ENCODE results near the gene BORCS5. TPM values are rescaled to one million over a fixed set of nuclear protein-coding genes. Genes with fewer than 3 reads are reported as not detected.
A peak's percentile ranks its signal among the peaks of the same experiment; 100 is the strongest.
"Not testable (repeated sequence)": the region's sequence is repeated elsewhere in the genome, so short reads cannot be mapped to it uniquely, and the experiment has no call there.

BORCS5 gene
- total RNA-seq, 2 experiments from 2014 or later, result 25.7 to 28.4 TPM

DNA sequence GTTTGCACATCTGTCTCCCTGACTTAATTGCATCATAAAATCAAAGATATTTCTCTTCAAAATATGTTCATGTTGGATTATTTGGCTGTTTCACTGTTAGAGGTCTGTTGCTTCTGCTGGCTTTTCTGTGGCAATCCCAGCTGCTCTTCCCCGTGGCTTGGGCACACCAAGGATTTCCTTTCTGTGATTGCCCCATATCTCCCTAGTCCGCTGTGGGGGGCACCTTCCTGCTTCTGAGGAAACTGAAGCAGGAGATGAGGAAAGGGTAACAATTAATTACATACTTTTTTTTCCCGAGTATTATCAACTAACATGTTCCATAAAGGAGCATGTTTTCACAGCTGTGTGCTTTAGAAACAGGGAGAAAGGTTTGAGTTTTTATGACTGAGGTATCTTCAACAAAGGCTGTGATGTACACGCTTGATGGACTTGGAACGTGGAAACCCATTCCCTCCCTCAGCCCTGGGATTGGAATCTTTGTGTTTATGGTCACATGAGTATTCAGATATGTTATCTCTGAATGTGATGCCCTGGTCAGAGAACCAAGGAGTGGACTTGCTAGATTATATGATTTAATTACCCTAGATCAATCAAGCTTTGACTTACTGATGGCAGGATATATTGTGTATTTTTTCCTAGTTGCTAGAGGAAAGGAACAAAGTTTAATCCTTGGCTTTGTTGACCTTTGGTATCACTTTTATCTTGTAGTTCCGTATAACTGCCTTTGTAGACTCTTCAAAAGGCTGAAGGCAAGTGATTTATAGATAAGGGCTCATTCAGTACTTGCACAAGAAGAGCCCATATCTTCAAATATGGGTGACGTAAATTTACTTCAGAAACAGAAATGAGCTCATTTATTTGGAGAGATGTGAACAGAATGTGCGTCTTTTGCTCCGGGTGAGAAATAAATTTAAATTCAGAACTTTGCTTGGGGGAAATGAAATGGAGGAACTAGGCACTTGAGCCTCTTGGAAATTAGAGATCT, 46.7 kb downstream of the BORCS5 start:
- POLR2A ChIA-PET, result no interaction called here
- no peaks in the 10 kb centered on the region for H3K27me3 Mint-ChIP-seq
- peaks cover 30% of the 10 kb centered on the region for H3K4me1 Mint-ChIP-seq
- H3K9me3 Mint-ChIP-seq, result peaks cover 8% of the 10 kb centered on the region
- H3K4me3 Mint-ChIP-seq, result no peak overlapping the region
- peaks cover 32% of the 10 kb centered on the region for H3K36me3 Mint-ChIP-seq (ENCODE audit: low read depth)
- DNase-seq, result no peak
- H3K27ac Mint-ChIP-seq, result peak overlapping the region; percentile 2
- CTCF ChIA-PET, result interaction anchor here (0.6 to 2.6 kb wide), 7 partner anchors 9 to 31 kb away, joined by 3 to 16 read pairs (median 5); no protein-coding TSS in a partner anchor

DNA sequence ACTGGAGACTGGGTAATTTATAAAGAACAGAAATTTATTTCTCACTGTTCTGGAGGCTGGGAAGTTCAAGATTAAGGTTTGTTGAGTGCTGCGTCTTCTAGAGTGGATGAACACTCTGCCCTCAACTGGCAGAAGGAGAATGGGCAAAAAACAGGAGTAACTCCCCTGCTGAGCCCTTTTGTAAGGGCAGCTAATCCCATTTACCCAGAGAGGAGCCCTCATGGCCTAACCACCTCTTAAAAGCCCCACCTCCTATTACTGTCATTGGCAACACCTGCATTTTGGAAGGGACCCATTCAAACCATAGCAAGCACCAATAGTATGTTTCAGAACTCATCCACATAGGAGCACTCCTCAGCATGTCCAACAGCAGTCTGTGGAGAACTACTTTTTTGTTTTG, 47.4 kb downstream of the BORCS5 start:
- H3K4me3 Mint-ChIP-seq, result no peak overlapping the region
- POLR2A ChIA-PET, result no interaction called here
- H3K4me1 Mint-ChIP-seq, result peaks cover 35% of the 10 kb centered on the region

DNA sequence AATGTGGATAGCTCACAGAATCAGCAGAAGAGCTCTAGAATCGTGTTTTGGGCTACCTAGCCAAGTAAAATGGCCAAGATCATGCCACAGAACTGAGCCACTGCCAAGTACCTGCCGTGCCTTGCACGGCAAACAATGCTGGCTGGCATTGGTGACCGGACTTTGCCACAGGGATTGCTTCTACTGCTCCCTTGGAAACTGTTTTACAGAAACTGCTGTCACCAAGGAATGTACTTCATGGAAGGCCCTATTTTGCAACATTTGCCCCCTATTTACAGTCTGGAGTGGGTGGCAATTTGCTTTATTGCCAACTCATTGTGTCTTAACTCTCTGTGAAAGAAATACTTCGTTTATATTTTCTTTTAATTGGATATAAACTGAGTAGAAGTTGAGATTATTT, 49.0 kb downstream of the BORCS5 start:
- H3K27me3 Mint-ChIP-seq, result no peaks in the 10 kb centered on the region
- H3K9me3 Mint-ChIP-seq, result peaks cover 11% of the 10 kb centered on the region
- POLR2A ChIA-PET, result no interaction called here
- peaks cover 34% of the 10 kb centered on the region for H3K4me1 Mint-ChIP-seq
- H3K36me3 Mint-ChIP-seq (ENCODE audit: low read depth), result peaks cover 36% of the 10 kb centered on the region
- CTCF ChIA-PET, result interaction anchor here (1.0 to 1.1 kb wide), 2 partner anchors 10 to 40 kb away, joined by 3 to 6 read pairs; no protein-coding TSS in a partner anchor
- H3K4me3 Mint-ChIP-seq, result no peak overlapping the region
- no peak for DNase-seq
- H3K27ac Mint-ChIP-seq, result no peak overlapping the region

More for the DNA sequence above, 47.4 kb downstream of the BORCS5 start:
- no peaks in the 10 kb centered on the region for H3K27me3 Mint-ChIP-seq
- DNase-seq, result no peak
- H3K9me3 Mint-ChIP-seq, result peaks cover 8% of the 10 kb centered on the region
- H3K27ac Mint-ChIP-seq, result peak overlapping the region; percentile 2
- peaks cover 35% of the 10 kb centered on the region for H3K36me3 Mint-ChIP-seq (ENCODE audit: low read depth)
- CTCF ChIA-PET, result interaction anchor here (1.0 to 2.6 kb wide), 3 partner anchors 10 to 18 kb away, joined by 3 to 16 read pairs (median 11); no protein-coding TSS in a partner anchor

DNA sequence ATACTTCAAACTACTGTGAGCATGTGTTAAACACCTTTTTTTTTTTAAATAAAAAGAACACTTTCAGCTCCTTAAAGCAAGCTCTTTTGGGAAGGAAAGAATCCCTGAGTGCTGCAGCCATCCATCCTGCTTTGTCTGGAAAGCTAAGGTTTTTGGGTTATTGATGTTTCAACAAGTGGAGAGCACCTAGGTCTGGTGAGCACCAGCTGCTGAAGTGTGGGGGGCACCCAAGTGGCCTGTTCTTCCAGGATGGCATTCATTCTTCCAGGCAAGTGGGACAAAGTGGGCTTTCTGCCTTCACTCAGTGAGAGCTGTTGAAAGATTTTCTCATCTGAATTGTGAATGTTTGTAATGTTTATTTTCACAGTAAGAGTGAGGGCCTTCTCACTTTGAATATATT, 49.9 kb downstream of the BORCS5 start:
- DNase-seq, result no peak

DNA sequence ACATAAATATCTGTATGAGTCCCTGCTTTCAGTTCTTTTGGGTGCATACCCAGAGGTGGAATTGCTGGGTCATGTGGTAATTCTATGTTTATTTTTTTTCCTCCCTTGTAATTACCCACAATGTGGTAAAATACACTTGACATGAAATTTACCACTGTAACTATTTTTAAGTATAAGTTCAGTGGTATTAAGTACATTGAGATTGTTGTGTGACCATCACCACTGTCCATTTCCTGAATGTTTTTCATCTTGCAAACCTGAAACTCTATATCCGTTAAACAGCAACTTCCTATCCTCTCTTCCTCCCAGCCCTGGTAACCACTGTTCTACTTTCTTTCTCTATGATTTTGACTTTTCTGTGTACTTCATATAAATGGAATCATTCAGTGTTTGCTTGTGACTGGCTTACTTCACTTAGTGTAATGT, 51.4 kb downstream of the BORCS5 start:
- Mint-ChIP-seq H3K4me3 (no peak overlapping the region), H3K4me1 (peaks cover 30% of the 10 kb centered on the region), H3K36me3 (ENCODE audit: low read depth) (peaks cover 43% of the 10 kb centered on the region), H3K27ac (peak overlapping the region; percentile 77), H3K9me3 (peaks cover 10% of the 10 kb centered on the region), H3K27me3 (no peaks in the 10 kb centered on the region)
- ChIA-PET POLR2A (no interaction called here), CTCF (no interaction called here)
- peak; percentile 12 for DNase-seq

More for the DNA sequence above, 49.9 kb downstream of the BORCS5 start:
- ChIA-PET POLR2A (no interaction called here), CTCF (interaction anchor here (0.6 to 1.0 kb wide), 2 partner anchors 10 to 330 kb away, joined by 3 to 6 read pairs; no protein-coding TSS in a partner anchor)
- H3K27me3 Mint-ChIP-seq, result no peaks in the 10 kb centered on the region
- H3K36me3 Mint-ChIP-seq (ENCODE audit: low read depth), result peaks cover 37% of the 10 kb centered on the region
- peaks cover 34% of the 10 kb centered on the region for H3K4me1 Mint-ChIP-seq
- H3K4me3 Mint-ChIP-seq, result no peak overlapping the region
- H3K27ac Mint-ChIP-seq, result no peak overlapping the region
- H3K9me3 Mint-ChIP-seq, result peaks cover 13% of the 10 kb centered on the region

- POLR2A ChIA-PET, H3K4me3 Mint-ChIP-seq, DNase-seq, H3K27me3 Mint-ChIP-seq, H3K27ac Mint-ChIP-seq, CTCF ChIA-PET: not testable (repeated sequence)
- Mint-ChIP-seq H3K36me3 (ENCODE audit: low read depth) (peaks cover 37% of the 10 kb centered on the region), H3K9me3 (peaks cover 10% of the 10 kb centered on the region), H3K4me1 (peaks cover 19% of the 10 kb centered on the region)
These were observed 52.5 kb downstream of the BORCS5 start for GRCh38 chr12:12409337-12409736.

DNA sequence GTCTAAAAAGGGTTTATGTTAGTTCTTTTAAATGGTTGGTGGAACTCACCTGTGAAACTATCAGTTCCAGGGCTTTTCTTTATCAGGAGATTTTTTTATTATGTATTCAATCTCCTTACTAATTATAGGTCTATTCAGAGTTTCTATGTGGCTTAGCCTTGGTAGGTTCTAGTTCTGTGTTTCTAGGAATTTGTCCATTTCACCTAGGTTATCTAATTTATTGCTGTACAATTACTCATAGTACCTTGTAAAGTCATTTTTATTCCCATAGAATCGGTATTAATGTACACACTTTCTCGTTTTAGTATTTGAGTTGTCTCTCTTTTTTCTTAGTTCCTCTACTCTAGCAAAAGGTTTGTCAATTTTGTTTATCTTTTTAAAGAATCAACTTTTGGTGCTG, 59.0 kb downstream of the BORCS5 start:
- no peaks in the 10 kb centered on the region for H3K27me3 Mint-ChIP-seq
- peaks cover 15% of the 10 kb centered on the region for H3K9me3 Mint-ChIP-seq
- H3K36me3 Mint-ChIP-seq (ENCODE audit: low read depth), result peaks cover 42% of the 10 kb centered on the region
- no peak for DNase-seq
- POLR2A ChIA-PET, result no interaction called here
- H3K4me3 Mint-ChIP-seq, result no peak overlapping the region
- H3K27ac Mint-ChIP-seq, result peak overlapping the region; percentile 27
- CTCF ChIA-PET, result interaction anchor here (1.0 to 1.1 kb wide), 2 partner anchors 10 to 15 kb away, joined by 3 to 6 read pairs; no protein-coding TSS in a partner anchor
- H3K4me1 Mint-ChIP-seq, result peaks cover 11% of the 10 kb centered on the region

DNA sequence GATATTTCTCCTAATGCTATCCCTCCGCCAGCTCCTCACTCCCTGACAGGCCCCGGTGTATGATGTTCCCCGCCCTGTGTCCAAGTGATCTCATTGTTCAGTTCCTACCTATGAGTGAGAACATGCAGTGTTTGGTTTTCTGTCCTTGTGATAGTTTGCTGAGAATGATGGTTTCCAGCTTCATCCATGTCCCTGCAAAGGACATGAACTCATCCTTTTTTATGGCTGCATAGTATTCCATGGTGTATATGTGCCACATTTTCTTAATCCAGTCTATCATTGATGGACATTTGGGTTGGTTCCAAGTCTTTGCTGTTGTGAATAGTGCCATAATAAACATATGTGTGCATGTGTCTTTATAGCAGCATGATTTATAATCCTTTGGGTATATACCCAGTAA, 62.3 kb downstream of the BORCS5 start:
- H3K27ac Mint-ChIP-seq, DNase-seq, H3K27me3 Mint-ChIP-seq, H3K4me3 Mint-ChIP-seq, POLR2A ChIA-PET: not testable (repeated sequence)
- Mint-ChIP-seq H3K9me3 (peaks cover 31% of the 10 kb centered on the region), H3K4me1 (peaks cover 15% of the 10 kb centered on the region), H3K36me3 (ENCODE audit: low read depth) (peaks cover 53% of the 10 kb centered on the region)
- CTCF ChIA-PET, result interaction anchor here (0.9 to 1.0 kb wide), 3 partner anchors 17 to 27 kb away, joined by 3 read pairs; no protein-coding TSS in a partner anchor

- POLR2A ChIA-PET, result no interaction called here
- DNase-seq, result no peak
These were observed 66.5 kb downstream of the BORCS5 start for GRCh38 chr12:12423367-12423766.

GRCh38 chr12:12425001-12425400, 68.1 kb downstream of the BORCS5 start:
- Mint-ChIP-seq H3K36me3 (ENCODE audit: low read depth) (peaks cover 52% of the 10 kb centered on the region), H3K27me3 (no peaks in the 10 kb centered on the region), H3K9me3 (peaks cover 37% of the 10 kb centered on the region), H3K4me3 (no peak overlapping the region), H3K4me1 (peaks cover 20% of the 10 kb centered on the region), H3K27ac (no peak overlapping the region)
- DNase-seq, result no peak
- ChIA-PET POLR2A (no interaction called here), CTCF (interaction anchor here (0.6 to 1.5 kb wide), 3 partner anchors 10 to 120 kb away, joined by 4 to 8 read pairs (median 5); no protein-coding TSS in a partner anchor)

More at GRCh38 chr12:12423367-12423766, 66.5 kb downstream of the BORCS5 start:
- Mint-ChIP-seq H3K4me3 (no peak overlapping the region), H3K4me1 (peaks cover 11% of the 10 kb centered on the region), H3K27ac (no peak overlapping the region), H3K9me3 (peaks cover 40% of the 10 kb centered on the region), H3K36me3 (ENCODE audit: low read depth) (peaks cover 59% of the 10 kb centered on the region), H3K27me3 (no peaks in the 10 kb centered on the region)
- CTCF ChIA-PET, result interaction anchor here (0.9 to 1.2 kb wide), 4 partner anchors 11 to 21 kb away, joined by 3 to 8 read pairs (median 3); no protein-coding TSS in a partner anchor

DNA sequence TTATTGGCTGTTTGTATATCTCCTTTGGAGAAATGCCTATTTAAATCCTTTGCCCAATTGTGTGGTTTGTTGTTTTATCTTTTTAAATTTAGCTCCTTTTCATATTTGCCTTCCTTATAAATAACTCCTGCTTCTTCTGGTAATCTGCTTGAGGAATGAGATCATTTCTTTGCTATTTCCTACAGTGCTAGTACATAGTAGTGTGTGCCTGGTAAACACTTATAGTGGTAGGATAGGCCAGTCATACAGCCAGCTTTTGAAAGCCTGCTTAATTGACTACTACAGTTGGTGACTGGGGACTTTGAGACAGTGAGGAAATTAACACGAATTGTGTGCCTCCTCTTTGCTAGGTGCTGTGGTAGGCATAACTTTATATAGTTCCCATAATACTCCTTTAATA, 68.7 kb downstream of the BORCS5 start:
- no peak for DNase-seq
- ChIA-PET POLR2A (no interaction called here), CTCF (interaction anchor here (0.6 to 1.5 kb wide), 3 partner anchors 9 to 119 kb away, joined by 4 to 8 read pairs (median 5); no protein-coding TSS in a partner anchor)
- Mint-ChIP-seq H3K9me3 (peaks cover 36% of the 10 kb centered on the region), H3K27ac (no peak overlapping the region), H3K4me1 (peaks cover 21% of the 10 kb centered on the region), H3K27me3 (no peaks in the 10 kb centered on the region), H3K36me3 (ENCODE audit: low read depth) (peaks cover 48% of the 10 kb centered on the region), H3K4me3 (no peak overlapping the region)

DNA sequence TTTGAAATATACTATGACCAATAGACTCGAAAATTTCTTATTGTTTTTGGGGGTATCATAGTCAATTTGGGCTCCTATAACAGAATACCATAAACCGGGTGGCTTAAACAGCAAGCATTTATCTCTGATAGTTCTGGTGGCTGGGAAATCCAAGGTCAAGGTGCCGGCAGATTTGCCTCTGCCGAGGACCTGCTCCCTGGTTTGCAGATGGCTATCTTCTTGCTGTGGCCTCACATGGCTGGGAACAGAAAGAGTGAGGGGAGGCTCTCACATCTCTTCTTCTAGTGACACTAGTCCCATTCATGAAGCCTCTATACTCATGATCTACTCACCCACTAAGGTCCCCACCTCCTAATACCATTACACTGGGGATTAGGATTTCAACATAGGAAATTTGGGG, 70.7 kb downstream of the BORCS5 start:
- no peak overlapping the region for H3K4me3 Mint-ChIP-seq
- no peak for DNase-seq
- no peak overlapping the region for H3K27ac Mint-ChIP-seq
- POLR2A ChIA-PET, result no interaction called here
- H3K9me3 Mint-ChIP-seq, result peaks cover 25% of the 10 kb centered on the region
- CTCF ChIA-PET, result interaction anchor here (0.8 kb wide), 2 partner anchors 13 to 14 kb away, joined by 3 to 4 read pairs; no protein-coding TSS in a partner anchor
- H3K36me3 Mint-ChIP-seq (ENCODE audit: low read depth), result peaks cover 33% of the 10 kb centered on the region
- H3K27me3 Mint-ChIP-seq, result no peaks in the 10 kb centered on the region
- H3K4me1 Mint-ChIP-seq, result peaks cover 29% of the 10 kb centered on the region

DNA sequence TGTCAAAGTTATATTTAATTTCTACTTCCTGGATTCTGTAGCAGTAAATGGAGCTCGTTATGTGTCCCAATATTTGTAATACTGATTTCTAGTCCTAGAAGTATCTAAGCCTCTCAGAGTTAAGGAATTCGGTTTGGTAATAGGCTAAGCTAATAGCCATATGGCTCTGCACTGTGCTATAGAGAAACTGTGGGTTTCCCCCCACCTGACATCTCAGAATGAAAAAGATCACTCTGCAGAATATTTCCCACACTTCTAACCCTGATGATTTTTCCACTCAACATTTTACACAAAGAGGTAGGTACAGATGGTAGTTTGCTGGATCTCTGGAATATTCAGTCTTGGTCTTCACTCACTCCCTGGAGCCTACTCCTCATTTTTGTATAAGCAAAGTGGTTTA, 71.2 kb downstream of the BORCS5 start:
- DNase-seq, result no peak
- Mint-ChIP-seq H3K36me3 (ENCODE audit: low read depth) (peaks cover 31% of the 10 kb centered on the region), H3K4me1 (peaks cover 33% of the 10 kb centered on the region), H3K4me3 (no peak overlapping the region), H3K27me3 (no peaks in the 10 kb centered on the region), H3K27ac (no peak overlapping the region), H3K9me3 (peaks cover 25% of the 10 kb centered on the region)
- ChIA-PET POLR2A (no interaction called here), CTCF (interaction anchor here (0.8 kb wide), 1 partner anchor 12 kb away, joined by 4 read pairs; no protein-coding TSS in a partner anchor)
